Stomach (tissue), 9 donors: Measurements from ENCODE around the gene FER1L5. TPM values are rescaled to one million over a fixed set of nuclear protein-coding genes. Genes with fewer than 3 reads are reported as not detected.

ENCODE experiments used
- DNase-seq, 2 donors: peaks; one replicate each; pipeline versions ENCODE4 v3.0.0 to v3.0.0-alpha.2; 2013 to 2019
- H3K27ac ChIP-seq, 5 donors: fragments of 200-600 bp in 4 of 5; sonication (generic) in 4 of 5; one replicate each; pipeline ENCODE4 v1.5.1; 2013 to 2019; ENCODE audit warnings: mild to moderate bottlenecking in 1 of 5, moderate library complexity in 1 of 5
- H3K27me3 ChIP-seq, 3 donors: fragments of 200-600 bp; sonication (generic); one replicate each; pipeline ENCODE4 v1.5.1; 2017 to 2019; ENCODE audit warnings: mixed run types in 1 of 3
- H3K36me3 ChIP-seq, 4 donors: fragments of 200-600 bp; sonication (generic); 1 replicate in 3 of 4; 2 replicates in 1 of 4; pipeline ENCODE4 v1.5.1; 2016 to 2019
- H3K4me1 ChIP-seq, 4 donors: fragments of 200-600 bp; sonication (generic); one replicate each; pipeline ENCODE4 v1.5.1; 2016 to 2019
- H3K4me3 ChIP-seq, 4 donors: fragments of 200-600 bp; sonication (generic) in 3 of 4; one replicate each; pipeline ENCODE4 v1.5.1; 2016 to 2019; ENCODE audit warnings: mild to moderate bottlenecking in 1 of 4
- H3K9me3 ChIP-seq, 4 donors: fragments of 200-600 bp; sonication (generic); one replicate each; pipeline ENCODE4 v1.5.1; 2016 to 2019
- CTCF ChIP-seq, 7 experiments: fragments of 450-650 bp in 4 of 7; fragments of 200-600 bp in 3 of 7; sonication (generic) in 3 of 7; IDR thresholded peaks; one replicate each; pipeline ENCODE4 v1.5.1; 2016 to 2019; ENCODE audit warnings: antibody characterized with exemption in 7 of 7, control low read depth in 2 of 7, mild to moderate bottlenecking in 1 of 7
- EP300 ChIP-seq: sonication (generic); formaldehyde crosslinking; IDR thresholded peaks from one replicate; pipeline ENCODE4 v1.6.1; 2017; ENCODE audit warnings: antibody characterized with exemption
- POLR2A ChIP-seq, 4 donors: fragments of 450-650 bp; IDR thresholded peaks; one replicate each; pipeline ENCODE4 v1.6.1; 2016; ENCODE audit warnings: antibody characterized with exemption in 4 of 4, control low read depth in 2 of 4, mild to moderate bottlenecking in 1 of 4, moderate library complexity in 1 of 4
- POLR2AphosphoS5 ChIP-seq, 3 donors: sonication (generic); formaldehyde crosslinking; IDR thresholded peaks; one replicate each; pipeline ENCODE4 v1.6.1; 2016; ENCODE audit warnings: antibody characterized with exemption in 3 of 3
- WGBS, 5 donors: extraction: QIAGEN DNeasy Blood & Tissue Kit in 3 of 5; methylation state at CpG; one replicate each; pipeline versions ENCODE4 v1.1.5 to v1.1.7; 2013 to 2018; 5-methylcytosine and 5-hydroxymethylcytosine counted together
- intact Hi-C: fragments of 100-400 bp; cut with DNase I; formaldehyde crosslinking; loops from one replicate; pipeline ENCODE4 v1.15.1; 2023; ENCODE audit warnings: low total_unique reads
- polyA plus RNA-seq, 3 donors: library from polyadenylated mRNA; stranded (reverse); fragments of 200-250 nt; gene quantifications; one replicate each; pipeline ENCODE4 v1.2.3, GENCODE V29; 2013
- total RNA-seq, 5 donors: library from RNA; depleted of rRNA; stranded (reverse); fragments of >200 nt; gene quantifications; one replicate each; pipeline versions ENCODE4 v1.1.0 to v1.2.3, GENCODE V29; 2014 to 2016
- donor health status: healthy with polysubstance abuse.
- donor health status: Bipolar disorder and iron deficiency.
- donor health status: healthy.

Gene FER1L5
- total and polyA plus RNA-seq, 8 donors = 0.03 to 0.73 (median 0.06) TPM; not detected in 5

GRCh38 chr2:96701636-96702035 is 59.1 kb downstream of the FER1L5 start:
- no peaks in the 10 kb centered on the region for H3K9me3 ChIP-seq
- intact Hi-C loops = no loop called here
- WGBS, 5 donors = 84 to 95% (median 91%) methylated on average over 6 of the region's 6 CpGs
- peaks cover 15 to 60% (median 49%) of the 10 kb centered on the region in 4 donors for H3K36me3 ChIP-seq
- no peak for DNase-seq
- TF ChIP-seq POLR2A (IDR thresholded peaks at IDR 0.05) (no peak), CTCF (IDR thresholded peaks at IDR 0.05) (no peak), POLR2AphosphoS5 (IDR thresholded peaks at IDR 0.05) (no peak), EP300 (no peak)
- no peaks in the 10 kb centered on the region for H3K4me1 ChIP-seq
- H3K27me3 ChIP-seq = no peaks in the 10 kb centered on the region
- H3K4me3 ChIP-seq = no peak overlapping the region
- no peak overlapping the region for H3K27ac ChIP-seq

- no peak for DNase-seq
- H3K27me3 ChIP-seq = no peaks in the 10 kb centered on the region
- 90 to 93% (median 92%) methylated on average over 15 to 17 of the region's 17 CpGs for WGBS, 5 donors
- H3K9me3 ChIP-seq = no peaks in the 10 kb centered on the region
- no peak overlapping the region for H3K27ac ChIP-seq
- no peaks in the 10 kb centered on the region for H3K4me1 ChIP-seq
- intact Hi-C loops = no loop called here
- H3K4me3 ChIP-seq = no peak overlapping the region
- no peak for TF ChIP-seq POLR2AphosphoS5 (IDR thresholded peaks at IDR 0.05)
- TF ChIP-seq CTCF (IDR thresholded peaks at IDR 0.05) = no peak
- no peak for TF ChIP-seq EP300
- no peak for TF ChIP-seq POLR2A (IDR thresholded peaks at IDR 0.05)
- H3K36me3 ChIP-seq = peaks cover 21 to 66% (median 55%) of the 10 kb centered on the region in 4 donors
These were observed 59.7 kb downstream of the FER1L5 start for GRCh38 chr2:96702098-96702785.

- intact Hi-C loops = no loop called here
- Histone ChIP-seq H3K9me3 (no peaks in the 10 kb centered on the region), H3K4me3 (no peak overlapping the region), H3K27ac (no peak overlapping the region), H3K36me3 (peaks cover 27 to 75% (median 65%) of the 10 kb centered on the region in 4 donors), H3K27me3 (no peaks in the 10 kb centered on the region), H3K4me1 (no peaks in the 10 kb centered on the region)
- no peak for DNase-seq
- no peak for TF ChIP-seq POLR2A (IDR thresholded peaks at IDR 0.05)
- no peak for TF ChIP-seq EP300
- no peak for TF ChIP-seq CTCF (IDR thresholded peaks at IDR 0.05)
- TF ChIP-seq POLR2AphosphoS5 (IDR thresholded peaks at IDR 0.05) = no peak
- 85 to 97% (median 95%) methylated on average over 14 to 16 of the region's 16 CpGs for WGBS, 5 donors
These were observed 60.6 kb downstream of the FER1L5 start for GRCh38 chr2:96703021-96703751.

- Histone ChIP-seq H3K4me3 (no peak overlapping the region), H3K36me3 (peaks cover 56 to 100% (median 94%) of the 10 kb centered on the region in 4 donors), H3K9me3 (no peaks in the 10 kb centered on the region), H3K4me1 (no peaks in the 10 kb centered on the region), H3K27me3 (no peaks in the 10 kb centered on the region), H3K27ac (no peak overlapping the region)
- TF ChIP-seq POLR2A (IDR thresholded peaks at IDR 0.05) (no peak), CTCF (IDR thresholded peaks at IDR 0.05) (no peak), EP300 (no peak), POLR2AphosphoS5 (IDR thresholded peaks at IDR 0.05) (no peak)
- 68 to 82% (median 75%) methylated on average over 3 of the region's 3 CpGs for WGBS, 5 donors
- intact Hi-C loops = no loop called here
- no peak for DNase-seq
These were observed 68.4 kb downstream of the FER1L5 start for GRCh38 chr2:96710985-96711384.
